Parathyroid adenoma (tissue), 2 donors: ENCODE measurements around the gene OPRPN.

Source experiments
- H2AFZ ChIP-seq: fragments of 300-600 bp; sonication (generic); one replicate; pipeline ENCODE4 v1.7.0; 2017; ENCODE audit warnings: antibody characterized with exemption, mild to moderate bottlenecking
- H3K27ac ChIP-seq: fragments of 300-600 bp; sonication (generic); one replicate; pipeline ENCODE4 v1.7.0; 2017
- H3K27me3 ChIP-seq: fragments of 300-600 bp; sonication (generic); one replicate; pipeline ENCODE4 v1.7.0; 2017; ENCODE audit warnings: low read length; ENCODE audit not compliant: control insufficient read depth, insufficient read depth
- H3K36me3 ChIP-seq: fragments of 300-600 bp; sonication (generic); one replicate; pipeline ENCODE4 v1.7.0; 2017; ENCODE audit warnings: low read length; ENCODE audit not compliant: control insufficient read depth, insufficient read depth
- H3K4me1 ChIP-seq: fragments of 300-600 bp; sonication (generic); one replicate; pipeline ENCODE4 v1.7.0; 2017; ENCODE audit warnings: control low read depth
- H3K4me2 ChIP-seq: fragments of 300-600 bp; sonication (generic); one replicate; pipeline ENCODE4 v1.7.0; 2017; ENCODE audit warnings: low read length
- H3K4me3 ChIP-seq: fragments of 300-600 bp; sonication (generic); one replicate; pipeline ENCODE4 v1.7.0; 2017; ENCODE audit warnings: low read depth, low read length
- H3K79me2 ChIP-seq: fragments of 300-600 bp; sonication (generic); one replicate; pipeline ENCODE4 v1.7.0; 2017; ENCODE audit warnings: control low read depth
- H3K9ac ChIP-seq: fragments of 300-600 bp; sonication (generic); one replicate; pipeline ENCODE4 v1.7.0; 2017; ENCODE audit warnings: mild to moderate bottlenecking
- H3K9me3 ChIP-seq: fragments of 300-600 bp; sonication (generic); one replicate; pipeline ENCODE4 v1.7.0; 2017; ENCODE audit warnings: low read length; ENCODE audit not compliant: control insufficient read depth
- CTCF ChIP-seq: fragments of 300-600 bp; sonication (generic); IDR thresholded peaks from one replicate; pipeline ENCODE4 v1.7.0; 2017; ENCODE audit warnings: antibody characterized with exemption, mild to moderate bottlenecking
- donor health status: primary hyperparathyroidism.

The OPRPN gene

GRCh38 chr4:70425306-70425705, 27.6 kb downstream of the OPRPN start:
- no peak overlapping the region for H3K27ac ChIP-seq
- H3K4me2 ChIP-seq: no peak overlapping the region
- H3K4me3 ChIP-seq: no peak overlapping the region
- no peaks in the 10 kb centered on the region for H3K9me3 ChIP-seq
- H3K4me1 ChIP-seq: no peaks in the 10 kb centered on the region
- H3K79me2 ChIP-seq: no peaks in the 10 kb centered on the region
- no peak overlapping the region for H3K9ac ChIP-seq
- no peaks in the 10 kb centered on the region for H3K36me3 ChIP-seq
- H3K27me3 ChIP-seq: no peaks in the 10 kb centered on the region
- no peak overlapping the region for H2AFZ ChIP-seq
- no peak for TF ChIP-seq CTCF

GRCh38 chr4:70426789-70427188, 29.0 kb downstream of the OPRPN start:
- no peak overlapping the region for H3K4me3 ChIP-seq
- no peaks in the 10 kb centered on the region for H3K4me1 ChIP-seq
- H3K36me3 ChIP-seq: no peaks in the 10 kb centered on the region
- H3K9me3 ChIP-seq: no peaks in the 10 kb centered on the region
- H3K27me3 ChIP-seq: no peaks in the 10 kb centered on the region
- no peak overlapping the region for H3K4me2 ChIP-seq
- no peaks in the 10 kb centered on the region for H3K79me2 ChIP-seq
- H3K27ac ChIP-seq: no peak overlapping the region
- no peak overlapping the region for H2AFZ ChIP-seq
- no peak for TF ChIP-seq CTCF
- no peak overlapping the region for H3K9ac ChIP-seq

GRCh38 chr4:70437197-70437596, 39.5 kb downstream of the OPRPN start:
- Histone ChIP-seq H3K9me3 (no peaks in the 10 kb centered on the region), H3K27me3 (no peaks in the 10 kb centered on the region), H3K4me1 (no peaks in the 10 kb centered on the region), H3K79me2 (no peaks in the 10 kb centered on the region), H3K4me3 (no peak overlapping the region), H2AFZ (no peak overlapping the region), H3K4me2 (no peak overlapping the region), H3K36me3 (no peaks in the 10 kb centered on the region), H3K9ac (no peak overlapping the region), H3K27ac (no peak overlapping the region)
- no peak for TF ChIP-seq CTCF

- Histone ChIP-seq H3K4me3 (no peak overlapping the region), H3K36me3 (no peaks in the 10 kb centered on the region), H2AFZ (no peak overlapping the region), H3K79me2 (no peaks in the 10 kb centered on the region), H3K27ac (no peak overlapping the region), H3K9ac (no peak overlapping the region), H3K4me1 (no peaks in the 10 kb centered on the region), H3K27me3 (no peaks in the 10 kb centered on the region), H3K9me3 (no peaks in the 10 kb centered on the region), H3K4me2 (no peak overlapping the region)
- TF ChIP-seq CTCF: no peak
These were observed 44.7 kb downstream of the OPRPN start for GRCh38 chr4:70442474-70442873.

GRCh38 chr4:70443329-70443728, 45.6 kb downstream of the OPRPN start:
- no peaks in the 10 kb centered on the region for H3K4me1 ChIP-seq
- H3K27me3 ChIP-seq: no peaks in the 10 kb centered on the region
- no peak overlapping the region for H3K9ac ChIP-seq
- no peak overlapping the region for H3K4me3 ChIP-seq
- TF ChIP-seq CTCF: no peak
- no peaks in the 10 kb centered on the region for H3K79me2 ChIP-seq
- H3K9me3 ChIP-seq: no peaks in the 10 kb centered on the region
- H2AFZ ChIP-seq: no peak overlapping the region
- no peaks in the 10 kb centered on the region for H3K36me3 ChIP-seq
- no peak overlapping the region for H3K27ac ChIP-seq
- H3K4me2 ChIP-seq: no peak overlapping the region
